Measurements from ENCODE around the gene THUMPD2. TPM values are rescaled to one million over a fixed set of nuclear protein-coding genes. Genes with fewer than 3 reads are reported as not detected.

Gene THUMPD2
- total RNA-seq, 2 donors from 2014 or later: 8.0 to 8.3 TPM

GRCh38 chr2:39712953-39713352 is 66.1 kb downstream of the THUMPD2 start:
- Histone ChIP-seq H3K9ac (ENCODE audit: low read depth in 2 of 2, low read length in 2 of 2) (no peak overlapping the region), H3K9me3 (no peaks in the 10 kb centered on the region), H3K4me1 (no peaks in the 10 kb centered on the region), H3K27ac (no peak overlapping the region), H3K36me3 (no peaks in the 10 kb centered on the region), H3K4me3 (no peak overlapping the region), H3K27me3 (no peaks in the 10 kb centered on the region)
- no peak for TF ChIP-seq CTCF (IDR thresholded peaks at IDR 0.05)
- intact Hi-C loops (cut with DNase I): no loop called here
- no peak for DNase-seq

- no peaks in the 10 kb centered on the region for H3K4me1 ChIP-seq
- no peak overlapping the region for H3K27ac ChIP-seq
- intact Hi-C loops (cut with DNase I): no loop called here
- H3K9me3 ChIP-seq: no peaks in the 10 kb centered on the region
- no peak overlapping the region for H3K4me3 ChIP-seq
- H3K27me3 ChIP-seq: no peaks in the 10 kb centered on the region
- no peak for TF ChIP-seq CTCF (IDR thresholded peaks at IDR 0.05)
- H3K9ac ChIP-seq (ENCODE audit: low read depth in 2 of 2, low read length in 2 of 2): no peak overlapping the region
- no peaks in the 10 kb centered on the region for H3K36me3 ChIP-seq
- no peak for DNase-seq
Measured at GRCh38 chr2:39710807-39711206, 68.3 kb downstream of the THUMPD2 start.

- Histone ChIP-seq H3K27ac (no peak overlapping the region), H3K9me3 (no peaks in the 10 kb centered on the region), H3K9ac (ENCODE audit: low read depth in 2 of 2, low read length in 2 of 2) (no peak overlapping the region), H3K4me3 (no peak overlapping the region), H3K27me3 (no peaks in the 10 kb centered on the region), H3K36me3 (no peaks in the 10 kb centered on the region), H3K4me1 (no peaks in the 10 kb centered on the region)
- intact Hi-C loops (cut with DNase I): no loop called here
- DNase-seq: no peak
- TF ChIP-seq CTCF (IDR thresholded peaks at IDR 0.05): no peak
Measured at GRCh38 chr2:39708003-39708402, 71.1 kb downstream of the THUMPD2 start.

DNA sequence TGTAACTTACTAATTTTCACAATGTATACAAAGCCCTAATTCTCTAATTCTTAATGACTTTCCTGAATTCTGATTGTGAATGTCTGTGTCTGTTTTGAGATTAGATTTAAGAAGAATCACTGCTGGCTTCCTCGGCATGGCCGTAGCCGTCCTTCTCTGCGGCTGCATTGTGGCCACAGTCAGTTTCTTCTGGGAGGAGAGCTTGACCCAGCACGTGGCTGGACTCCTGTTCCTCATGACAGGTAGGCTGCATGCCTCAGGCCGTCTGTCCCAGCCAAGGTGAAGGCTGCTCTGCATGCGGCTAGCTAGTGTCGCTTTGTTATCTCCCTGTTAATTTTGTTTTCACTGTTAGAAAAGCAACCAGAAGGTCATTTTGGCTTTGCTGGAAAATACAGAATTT is 72.1 kb downstream of the THUMPD2 start:
- no peak overlapping the region for H3K27ac ChIP-seq
- no peaks in the 10 kb centered on the region for H3K4me1 ChIP-seq
- DNase-seq: no peak
- no peaks in the 10 kb centered on the region for H3K27me3 ChIP-seq
- no peak overlapping the region for H3K9ac ChIP-seq (ENCODE audit: low read depth in 2 of 2, low read length in 2 of 2)
- H3K36me3 ChIP-seq: no peaks in the 10 kb centered on the region
- no peak for TF ChIP-seq CTCF (IDR thresholded peaks at IDR 0.05)
- intact Hi-C loops (cut with DNase I): no loop called here
- no peak overlapping the region for H3K4me3 ChIP-seq
- H3K9me3 ChIP-seq: no peaks in the 10 kb centered on the region

- intact Hi-C loops (cut with DNase I): no loop called here
- no peak for DNase-seq
- TF ChIP-seq CTCF (IDR thresholded peaks at IDR 0.05): no peak
Measured at GRCh38 chr2:39706312-39706711, 72.7 kb downstream of the THUMPD2 start.

DNA sequence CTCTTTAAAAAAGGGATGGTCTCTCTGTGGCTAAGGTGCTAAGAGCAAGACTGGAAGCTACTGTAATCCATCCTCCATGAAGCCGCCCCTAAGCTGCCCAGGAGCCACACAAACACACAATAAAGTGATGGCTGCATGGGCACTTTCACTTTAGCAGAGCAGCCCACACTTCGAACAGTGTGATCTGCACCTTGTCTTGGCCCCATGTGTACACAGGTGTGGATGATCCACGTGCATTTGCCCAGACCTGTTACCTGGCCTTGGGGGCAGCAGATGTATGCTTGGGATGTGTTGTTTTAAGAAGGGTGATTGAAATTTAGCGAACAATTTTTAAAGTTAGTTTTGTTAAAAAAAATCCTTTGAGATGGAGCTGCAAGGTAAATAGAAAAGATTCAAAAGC is 73.4 kb downstream of the THUMPD2 start:
- H3K9ac ChIP-seq (ENCODE audit: low read depth in 2 of 2, low read length in 2 of 2): no peak overlapping the region
- H3K4me1 ChIP-seq: no peaks in the 10 kb centered on the region
- no peak overlapping the region for H3K4me3 ChIP-seq
- no peaks in the 10 kb centered on the region for H3K36me3 ChIP-seq
- H3K27ac ChIP-seq: no peak overlapping the region
- no peaks in the 10 kb centered on the region for H3K9me3 ChIP-seq
- intact Hi-C loops (cut with DNase I): no loop called here
- no peaks in the 10 kb centered on the region for H3K27me3 ChIP-seq
- TF ChIP-seq CTCF (IDR thresholded peaks at IDR 0.05): no peak
- DNase-seq: no peak

More at GRCh38 chr2:39706312-39706711, 72.7 kb downstream of the THUMPD2 start:
- Histone ChIP-seq H3K4me1 (no peaks in the 10 kb centered on the region), H3K27ac (no peak overlapping the region), H3K9ac (ENCODE audit: low read depth in 2 of 2, low read length in 2 of 2) (no peak overlapping the region), H3K4me3 (no peak overlapping the region), H3K9me3 (no peaks in the 10 kb centered on the region), H3K27me3 (no peaks in the 10 kb centered on the region), H3K36me3 (no peaks in the 10 kb centered on the region)

Data from colonic mucosa (tissue), 4 donors.